GM21367 (cell line): Measurements from ENCODE around the gene RTP3.
"Not testable (repeated sequence)": the region's sequence is repeated elsewhere in the genome, so short reads cannot be mapped to it uniquely, and the experiment has no call there.

Experiments
- ATAC-seq: cut with Tn5 transposase; IDR thresholded peaks from one replicate; pipeline ENCODE4 v1.9.1; 2021; ENCODE audit not compliant: unreplicated experiment

Gene RTP3

GRCh38 chr3:46544771-46545503 is 47.2 kb downstream of the RTP3 start:
- no peak for ATAC-seq

- no peak for ATAC-seq
Observed at GRCh38 chr3:46545818-46546630, 48.2 kb downstream of the RTP3 start.

- ATAC-seq: no peak
Observed at GRCh38 chr3:46546896-46547440, 49.2 kb downstream of the RTP3 start.

GRCh38 chr3:46548611-46549010 is 50.8 kb downstream of the RTP3 start:
- not testable (repeated sequence) for ATAC-seq

- ATAC-seq: no peak
Observed at GRCh38 chr3:46549408-46549904, 51.7 kb downstream of the RTP3 start.

GRCh38 chr3:46549989-46550388 is 52.2 kb downstream of the RTP3 start:
- no peak for ATAC-seq
